GM12864 (cell line): Measurements from ENCODE around the gene IFT74.

Experiments used
- DNase-seq: peaks from one replicate; pipeline ENCODE4 v3.0.0-alpha.2; 2011; ENCODE audit warnings: low read depth
- H3K4me3 ChIP-seq: 2 replicates; pipeline ENCODE4 v1.5.1; 2011; ENCODE audit warnings: mild to moderate bottlenecking, low read depth, low read length, control low read depth
- CTCF ChIP-seq: IDR thresholded peaks from 2 replicates; pipeline ENCODE4 v1.5.1; 2011; ENCODE audit warnings: low read depth, mild to moderate bottlenecking, moderate library complexity, low read length, control low read depth, inconsistent platforms; ENCODE audit errors: missing control alignments

IFT74 gene

GRCh38 chr9:26973989-26974388, 17.8 kb downstream of the IFT74 start:
- DNase-seq, result no peak
- TF ChIP-seq CTCF, result no peak
- H3K4me3 ChIP-seq, result no peak overlapping the region

GRCh38 chr9:26974927-26975326, 18.7 kb downstream of the IFT74 start:
- DNase-seq, result no peak
- no peak overlapping the region for H3K4me3 ChIP-seq
- no peak for TF ChIP-seq CTCF

- no peak for DNase-seq
- peak; percentile 15 for TF ChIP-seq CTCF
Observed at GRCh38 chr9:26975728-26976707, 19.8 kb downstream of the IFT74 start.

GRCh38 chr9:26983340-26983739, 27.1 kb downstream of the IFT74 start:
- H3K4me3 ChIP-seq, result no peak overlapping the region
- TF ChIP-seq CTCF, result no peak
- no peak for DNase-seq

More at GRCh38 chr9:26975728-26976707, 19.8 kb downstream of the IFT74 start:
- no peak overlapping the region for H3K4me3 ChIP-seq

GRCh38 chr9:26995810-26996209, 39.6 kb downstream of the IFT74 start:
- TF ChIP-seq CTCF, result no peak
- H3K4me3 ChIP-seq, result no peak overlapping the region

GRCh38 chr9:27003426-27004077, 47.3 kb downstream of the IFT74 start:
- H3K4me3 ChIP-seq, result no peak overlapping the region
- TF ChIP-seq CTCF, result no peak
- DNase-seq, result no peak

More at GRCh38 chr9:26995810-26996209, 39.6 kb downstream of the IFT74 start:
- DNase-seq, result no peak

GRCh38 chr9:27005491-27005890, 49.3 kb downstream of the IFT74 start, which contains the start of gene LRRC19:
Gene LRRC19, minus strand, starts transcription at chr9:27005672. Its CDS starts 5,978 bp downstream, at chr9:26999694.
- no peak for DNase-seq
- no peak within 1 kb of the TSS for H3K4me3 ChIP-seq
- no peak for TF ChIP-seq CTCF
